ENCODE measurements around the gene C2CD4D.
"Not testable (repeated sequence)": the region's sequence is repeated elsewhere in the genome, so short reads cannot be mapped to it uniquely, and the experiment has no call there.

Gene C2CD4D

GRCh38 chr1:151839457-151840403 is at the start of gene C2CD4D:
TSS of gene C2CD4D (minus strand) at chr1:151839820. CDS start at chr1:151838989, 831 bp downstream.
- H3K4me3 ChIP-seq (ENCODE audit: low read depth, low read length): peak within 1 kb of the TSS; percentile 51

- H3K4me3 ChIP-seq (ENCODE audit: low read depth, low read length): no peak overlapping the region
Observed at GRCh38 chr1:151888972-151889570, 49.5 kb upstream of the C2CD4D start.

- no peak overlapping the region for H3K4me3 ChIP-seq (ENCODE audit: low read depth, low read length)
Observed at GRCh38 chr1:151887028-151887427, 47.4 kb upstream of the C2CD4D start.

- H3K4me3 ChIP-seq (ENCODE audit: low read depth, low read length): no peak overlapping the region
Observed at GRCh38 chr1:151885479-151885878, 45.9 kb upstream of the C2CD4D start.

GRCh38 chr1:151884879-151885278 is 45.3 kb upstream of the C2CD4D start:
- not testable (repeated sequence) for H3K4me3 ChIP-seq (ENCODE audit: low read depth, low read length)

GRCh38 chr1:151884445-151884844 is 44.8 kb upstream of the C2CD4D start:
- not testable (repeated sequence) for H3K4me3 ChIP-seq (ENCODE audit: low read depth, low read length)

GRCh38 chr1:151883898-151884297 is 44.3 kb upstream of the C2CD4D start:
- not testable (repeated sequence) for H3K4me3 ChIP-seq (ENCODE audit: low read depth, low read length)

GRCh38 chr1:151882918-151883317 is 43.3 kb upstream of the C2CD4D start:
- H3K4me3 ChIP-seq (ENCODE audit: low read depth, low read length): not testable (repeated sequence)

GRCh38 chr1:151882466-151882865 is 42.8 kb upstream of the C2CD4D start:
- H3K4me3 ChIP-seq (ENCODE audit: low read depth, low read length): no peak overlapping the region

- H3K4me3 ChIP-seq (ENCODE audit: low read depth, low read length): no peak overlapping the region
Observed at GRCh38 chr1:151881479-151881878, 41.9 kb upstream of the C2CD4D start.

- H3K4me3 ChIP-seq (ENCODE audit: low read depth, low read length): no peak overlapping the region
Observed at GRCh38 chr1:151875419-151876097, 35.9 kb upstream of the C2CD4D start.

GRCh38 chr1:151872776-151873175 is 33.2 kb upstream of the C2CD4D start:
- H3K4me3 ChIP-seq (ENCODE audit: low read depth, low read length): not testable (repeated sequence)

- no peak overlapping the region for H3K4me3 ChIP-seq (ENCODE audit: low read depth, low read length)
Observed at GRCh38 chr1:151871284-151872030, 31.8 kb upstream of the C2CD4D start.

- no peak overlapping the region for H3K4me3 ChIP-seq (ENCODE audit: low read depth, low read length)
Observed at GRCh38 chr1:151868486-151868885, 28.9 kb upstream of the C2CD4D start.

GRCh38 chr1:151867765-151868411 is 28.3 kb upstream of the C2CD4D start:
- no peak overlapping the region for H3K4me3 ChIP-seq (ENCODE audit: low read depth, low read length)

GRCh38 chr1:151867321-151867720 is 27.7 kb upstream of the C2CD4D start:
- H3K4me3 ChIP-seq (ENCODE audit: low read depth, low read length): no peak overlapping the region

- H3K4me3 ChIP-seq (ENCODE audit: low read depth, low read length): no peak overlapping the region
Observed at GRCh38 chr1:151864411-151864810, 24.8 kb upstream of the C2CD4D start.

- no peak overlapping the region for H3K4me3 ChIP-seq (ENCODE audit: low read depth, low read length)
Observed at GRCh38 chr1:151862604-151863003, 23.0 kb upstream of the C2CD4D start.

GRCh38 chr1:151860504-151861187 is 21.0 kb upstream of the C2CD4D start:
- no peak overlapping the region for H3K4me3 ChIP-seq (ENCODE audit: low read depth, low read length)

GRCh38 chr1:151859891-151860293 is 20.3 kb upstream of the C2CD4D start:
- H3K4me3 ChIP-seq (ENCODE audit: low read depth, low read length): no peak overlapping the region
